GM21723 (cell line): ENCODE data around the gene FAM83E.
"Not testable (repeated sequence)": the region's sequence is repeated elsewhere in the genome, so short reads cannot be mapped to it uniquely, and the experiment has no call there.

ENCODE experiments used
- ATAC-seq: cut with Tn5 transposase; IDR thresholded peaks from one replicate; pipeline ENCODE4 v1.9.1; 2021; ENCODE audit warnings: mild to moderate bottlenecking, moderate library complexity; ENCODE audit not compliant: unreplicated experiment

Gene FAM83E

DNA sequence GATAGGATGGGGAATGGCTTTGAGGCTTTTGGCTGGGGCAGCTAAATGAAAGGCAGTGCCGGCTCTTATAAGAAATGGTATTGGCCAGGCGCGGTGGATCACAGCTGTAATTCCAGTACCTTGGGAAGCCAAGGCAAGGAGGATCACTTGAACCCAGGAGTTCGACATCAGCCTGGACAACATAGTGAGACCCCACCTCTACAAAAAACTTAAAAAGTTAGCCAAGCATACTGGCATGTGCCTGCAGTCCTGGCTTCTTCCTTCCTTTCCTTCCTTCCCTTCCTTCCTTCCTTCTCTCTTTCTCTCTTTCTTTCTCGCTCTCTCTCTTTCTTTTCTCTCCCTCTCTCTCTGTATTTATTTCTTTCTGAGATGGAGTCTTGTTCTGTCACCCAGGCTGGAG is 28.0 kb upstream of the FAM83E start:
- ATAC-seq = no peak

DNA sequence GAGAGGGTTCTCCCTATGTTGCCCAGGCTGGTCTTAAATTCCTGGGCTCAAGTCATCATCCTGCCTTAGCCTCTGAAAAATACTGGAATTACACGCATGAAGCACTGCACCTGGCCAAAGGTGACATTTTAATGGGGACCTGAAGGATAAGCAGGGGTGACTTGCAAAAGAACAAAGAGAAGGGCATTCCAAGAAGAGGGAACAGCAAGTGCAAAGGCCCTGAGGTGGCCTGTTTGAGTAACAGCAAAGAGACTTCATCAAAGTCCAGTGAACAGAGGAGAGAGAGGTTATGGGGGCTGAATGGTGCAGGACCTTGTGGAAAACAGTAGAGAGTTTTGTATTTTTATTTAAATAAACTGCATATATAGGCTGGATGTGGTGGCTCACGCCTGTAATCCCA is 27.0 kb upstream of the FAM83E start:
- no peak for ATAC-seq

DNA sequence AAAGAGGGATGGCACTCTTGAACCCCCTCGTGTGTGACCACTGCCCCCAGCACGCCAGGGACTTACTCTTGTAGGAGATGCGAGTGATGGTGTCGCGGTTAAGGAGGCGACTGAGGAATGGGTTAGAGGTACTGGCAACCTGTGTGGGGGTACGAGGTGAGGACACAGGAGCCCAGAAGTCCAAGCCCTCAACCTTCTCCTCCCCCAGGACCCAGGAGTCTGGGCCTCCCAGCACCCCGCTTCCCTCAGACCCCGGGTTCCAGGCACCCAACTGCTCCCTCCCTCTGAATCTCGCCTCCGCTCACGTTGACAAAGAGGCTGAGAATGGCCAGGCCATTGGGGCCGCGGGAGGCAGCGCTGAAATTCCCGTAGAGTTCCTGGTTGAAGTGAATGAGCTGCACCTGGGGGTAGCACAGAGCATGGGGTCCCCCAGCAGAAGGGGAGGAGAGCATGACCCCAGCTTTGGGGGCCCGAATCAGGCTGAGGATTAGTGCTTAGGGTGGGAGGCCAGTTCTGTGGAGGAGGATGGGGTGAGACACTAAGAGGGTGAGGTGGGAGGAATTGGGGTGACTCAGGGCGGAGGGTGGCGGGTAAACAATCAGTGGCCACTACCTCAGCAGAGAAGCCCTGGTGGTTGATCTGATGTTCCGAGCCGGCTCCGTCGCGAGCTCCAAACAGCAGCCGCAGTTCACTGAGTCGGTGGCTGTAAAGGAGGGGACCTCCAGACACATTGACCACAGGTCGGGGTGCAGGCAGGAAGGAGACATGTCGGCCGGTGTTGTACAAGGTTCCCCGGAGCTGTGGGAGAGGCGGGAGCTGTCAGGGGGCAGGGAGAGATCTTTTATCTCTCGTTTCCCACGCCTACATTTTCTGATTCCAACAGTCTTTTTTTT is 24.9 kb upstream of the FAM83E start:
- ATAC-seq = no peak

DNA sequence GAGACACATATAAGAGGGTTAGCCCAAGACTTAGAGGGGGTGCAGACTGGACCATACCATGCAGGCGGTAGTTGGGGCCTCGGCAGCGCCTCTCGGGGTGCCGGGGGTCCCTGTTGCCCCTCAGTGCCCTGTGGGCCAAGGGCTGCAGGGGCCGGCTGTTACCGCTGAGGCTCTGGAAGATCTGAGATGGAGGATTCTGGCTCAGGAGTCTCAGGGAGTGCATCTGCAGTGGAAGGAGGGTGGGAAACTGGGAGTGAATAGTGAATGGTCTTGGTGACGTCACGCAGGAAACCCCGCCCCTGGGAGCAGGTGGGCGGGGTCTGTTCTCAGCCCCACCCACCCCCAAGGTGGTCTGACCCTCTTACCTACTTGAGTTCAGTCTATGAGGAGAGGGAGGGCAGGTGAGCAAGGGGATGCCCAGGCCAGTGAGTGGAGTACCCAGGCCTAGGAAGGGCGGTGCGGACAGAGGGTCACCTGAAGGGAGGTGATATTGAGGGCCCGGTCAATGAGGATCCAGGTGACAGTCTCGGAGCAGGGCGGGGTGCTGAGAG is 24.0 kb upstream of the FAM83E start:
- ATAC-seq = no peak

DNA sequence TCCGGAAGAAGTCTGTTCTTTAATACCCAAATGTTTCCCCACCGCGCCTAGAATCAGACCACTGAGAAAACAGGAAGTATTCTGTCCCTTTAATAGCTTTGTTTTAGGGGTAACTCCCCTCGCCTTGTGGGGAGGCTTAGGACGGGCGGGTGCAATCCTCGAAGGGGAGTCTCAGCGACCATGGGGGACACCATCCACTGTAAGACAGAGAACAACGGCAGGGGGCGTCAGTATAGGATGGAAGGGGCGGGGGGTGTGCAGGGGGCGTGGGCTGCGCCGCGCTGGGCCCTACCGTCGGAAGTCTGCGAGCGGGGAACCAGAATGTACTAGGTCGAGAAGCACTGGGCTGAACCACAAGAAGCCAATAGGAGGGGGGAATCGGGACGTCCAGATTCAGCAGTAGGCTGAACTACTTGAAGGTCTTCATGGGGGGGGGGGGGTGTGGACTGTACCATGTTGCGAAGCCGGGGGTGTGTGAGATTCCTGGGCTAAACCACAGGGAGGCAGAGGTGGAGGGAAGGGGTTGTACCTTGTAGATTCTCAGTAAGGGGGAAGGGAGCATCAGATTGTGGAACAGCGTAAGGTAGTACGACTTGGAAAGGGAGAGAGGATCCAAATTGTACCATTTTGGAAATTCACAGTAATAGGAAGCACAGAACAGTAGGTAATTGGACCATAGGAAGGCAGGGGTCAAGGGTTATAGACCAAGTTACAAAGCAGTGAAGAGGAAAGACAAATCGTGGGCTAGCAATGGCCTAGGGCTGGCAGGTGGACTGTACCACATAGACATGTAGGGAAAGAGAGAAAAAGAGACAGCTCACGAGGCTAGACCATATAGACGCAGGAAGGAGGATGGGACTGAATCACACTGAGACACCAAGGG is 23.3 kb upstream of the FAM83E start:
- ATAC-seq = peak; percentile 7

DNA sequence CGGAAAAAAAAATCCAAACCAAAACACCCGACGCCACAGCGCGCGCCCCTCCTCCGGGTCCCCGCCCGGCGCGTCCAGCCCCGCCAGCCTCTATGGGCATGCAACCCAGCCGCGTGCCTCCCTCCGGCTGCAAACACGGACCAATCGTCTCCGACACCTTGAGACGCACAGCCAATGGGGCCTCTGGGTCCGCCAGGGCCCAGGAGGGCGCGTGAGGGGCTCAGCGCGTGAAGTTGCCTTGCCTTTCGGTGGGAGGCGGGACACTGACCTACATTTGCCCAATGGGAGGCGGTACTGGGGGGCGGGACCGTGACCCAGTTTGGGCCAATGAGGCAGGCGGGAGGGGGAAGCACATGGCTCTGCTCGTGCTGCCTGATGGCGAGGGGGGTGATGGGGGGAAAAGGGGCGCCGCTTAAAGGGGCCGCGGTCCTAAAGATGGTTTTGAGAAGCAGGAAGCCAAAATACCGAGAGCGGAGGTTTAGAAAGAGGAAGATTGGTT is 22.6 kb upstream of the FAM83E start:
- ATAC-seq = peak; percentile 62

DNA sequence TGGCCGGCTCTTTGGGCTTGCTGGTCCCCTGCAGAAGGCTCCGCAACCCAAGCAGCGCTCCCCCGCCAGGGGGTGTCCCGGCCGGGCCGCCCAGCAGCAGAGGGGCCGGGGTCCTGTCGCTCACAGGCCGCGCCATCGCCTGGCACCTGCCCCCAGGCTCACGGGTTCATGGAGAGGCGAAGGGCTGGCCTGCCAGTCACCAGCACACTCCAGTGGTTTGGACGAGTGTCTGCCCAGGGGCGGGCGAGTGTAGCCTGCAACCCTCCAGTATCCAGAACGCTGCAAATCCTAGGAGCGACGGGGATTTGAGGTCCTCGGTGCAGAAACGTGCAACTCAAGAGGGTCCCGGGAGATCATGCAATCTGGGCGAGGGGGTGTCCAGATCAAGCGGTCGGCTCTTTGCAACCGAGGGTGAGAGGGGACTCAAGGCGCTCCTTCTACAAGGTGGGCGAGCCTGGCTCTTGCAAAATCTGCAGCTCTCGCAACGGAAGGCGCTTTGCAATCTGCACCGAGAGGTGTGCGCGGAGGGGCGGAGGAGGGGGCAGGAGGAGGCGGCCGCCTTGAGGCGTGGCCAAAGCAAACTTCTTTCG is 22.1 kb upstream of the FAM83E start, which contains the start of gene DBP:
Gene DBP, minus strand, starts transcription at position 521 of the 590 bp plus-strand sequence. Its CDS starts 385 bp downstream, at position 136.
- peak; percentile 0 for ATAC-seq

DNA sequence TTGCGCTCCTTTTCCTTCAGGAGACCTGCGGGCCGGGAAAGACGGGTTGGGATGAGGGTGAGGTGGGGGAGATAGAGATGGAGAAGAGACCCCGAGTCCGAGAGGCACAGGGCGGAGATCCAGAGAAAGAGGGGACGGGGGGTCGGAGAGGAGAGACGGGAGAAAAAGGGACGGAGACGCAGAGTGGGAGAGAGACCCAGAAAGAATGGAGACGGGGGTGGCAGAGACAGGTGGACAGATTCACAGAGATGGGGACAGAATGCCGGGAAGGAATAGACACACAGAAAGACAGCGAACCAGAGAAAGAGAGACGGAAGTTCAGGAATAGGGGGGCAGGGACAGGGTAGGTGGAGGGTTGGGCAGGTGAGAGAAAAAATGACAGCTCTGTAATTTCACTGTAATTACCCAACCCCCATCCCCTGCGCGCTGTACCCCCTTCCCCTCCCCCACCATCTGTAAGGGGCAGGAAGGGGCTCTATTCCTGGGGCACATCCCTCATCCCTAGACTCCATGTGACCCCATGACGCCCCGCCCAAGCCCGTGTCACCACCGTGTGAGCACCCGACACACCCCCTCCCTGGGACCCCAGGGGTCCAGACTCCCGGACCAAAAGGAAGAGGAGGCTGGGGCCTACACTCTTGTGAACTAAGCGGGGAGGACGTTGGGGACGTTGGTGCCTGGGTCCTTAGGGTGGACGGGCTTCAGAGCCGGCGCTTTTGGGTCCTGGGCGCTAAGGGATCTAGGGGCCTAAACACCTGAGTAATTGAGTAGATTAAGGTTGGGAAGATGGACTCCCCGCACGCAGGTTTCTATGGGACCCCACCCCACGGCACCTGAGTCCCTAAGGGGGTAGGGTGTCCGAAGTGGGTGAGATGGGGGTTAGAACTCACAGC is 21.3 kb upstream of the FAM83E start:
- no peak for ATAC-seq

DNA sequence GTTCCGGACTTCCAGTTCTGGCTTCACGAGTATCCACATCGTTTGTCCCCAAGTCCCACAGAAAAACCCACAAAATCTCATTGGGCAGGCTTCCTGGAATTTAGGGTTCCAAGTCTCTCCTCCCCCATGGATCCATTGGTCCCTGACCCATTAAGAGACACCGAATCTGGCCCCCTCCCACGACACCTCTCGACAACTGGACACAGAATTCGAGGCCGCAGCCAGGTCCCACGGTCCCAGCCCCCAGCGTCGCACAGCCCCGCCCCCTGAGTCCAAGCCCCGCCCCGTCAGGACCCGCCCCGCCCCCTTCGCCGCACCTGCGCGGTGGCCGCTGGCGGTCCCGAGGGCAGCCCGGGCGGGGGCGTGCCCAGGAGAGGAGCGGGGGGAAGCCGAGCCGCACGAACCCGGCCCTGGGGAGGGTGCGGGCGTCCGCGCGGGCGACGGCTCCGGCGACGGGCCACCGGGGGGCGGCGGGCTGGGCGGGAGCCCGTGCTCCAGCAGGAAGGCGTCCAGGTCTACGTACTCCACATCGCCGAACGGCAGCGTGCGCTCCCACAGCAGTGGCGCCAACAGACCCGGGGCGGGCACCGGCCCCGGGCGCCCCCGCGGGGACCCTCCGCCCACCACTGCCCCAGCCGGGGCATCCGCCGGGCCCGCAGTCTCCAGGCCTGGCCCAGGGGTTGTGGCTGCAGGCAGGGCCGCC is 20.5 kb upstream of the FAM83E start:
- ATAC-seq = no peak

DNA sequence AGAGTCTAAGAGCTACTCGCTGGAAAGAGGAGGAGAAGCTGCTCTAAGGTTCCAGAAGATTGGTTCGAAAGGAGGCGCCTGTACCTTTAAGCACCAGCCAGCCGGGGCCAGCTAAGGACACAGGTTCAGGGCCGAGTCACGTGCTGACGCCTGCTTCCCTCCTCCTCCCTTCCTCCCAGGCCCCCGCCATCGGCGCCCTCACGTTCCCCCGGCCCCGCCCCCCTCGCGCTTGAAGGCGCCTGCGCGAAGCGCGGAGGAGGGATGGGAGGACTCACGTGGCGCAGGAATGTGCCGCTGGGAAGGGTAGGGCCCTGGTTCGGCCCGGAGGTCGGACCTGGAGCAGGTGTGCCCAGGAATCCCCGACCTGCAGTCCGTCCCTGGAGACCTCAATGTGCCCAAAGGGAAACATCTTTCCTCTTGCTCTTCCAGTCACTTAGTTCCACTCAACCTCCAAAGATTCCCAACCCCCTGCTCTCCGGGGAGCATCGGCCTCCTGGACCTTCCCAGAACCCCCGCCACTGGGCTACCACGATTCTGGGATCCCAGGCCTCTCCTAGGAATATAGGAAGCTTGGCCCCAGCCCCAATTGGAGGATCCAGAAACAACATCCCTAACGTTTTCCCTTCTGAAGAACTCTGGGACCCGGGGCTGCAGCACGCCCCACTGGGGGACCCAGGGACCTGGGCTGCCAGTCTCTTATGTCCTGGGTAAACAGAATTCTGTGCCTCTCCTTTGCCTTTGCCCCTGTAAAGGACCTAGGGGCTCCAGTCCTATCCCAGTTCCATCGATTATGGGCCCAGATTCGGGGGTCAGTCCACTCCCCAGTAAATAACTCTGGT is 19.8 kb upstream of the FAM83E start:
- ATAC-seq = peak; percentile 35

DNA sequence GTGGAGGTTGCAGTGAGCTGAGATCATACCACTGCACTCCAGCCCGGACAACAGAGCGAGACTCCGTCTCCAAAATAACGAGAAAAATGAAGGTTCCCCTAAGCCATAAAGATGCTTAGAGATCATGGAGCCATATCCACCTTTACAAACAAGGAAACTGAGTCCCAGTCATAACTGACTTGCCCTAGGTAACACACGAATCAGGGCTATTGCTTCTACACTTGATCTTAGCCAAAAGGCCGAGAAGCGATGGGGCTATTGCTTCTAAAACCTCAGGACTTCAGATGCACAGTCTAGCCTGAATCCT is 19.1 kb upstream of the FAM83E start:
- ATAC-seq = no peak

DNA sequence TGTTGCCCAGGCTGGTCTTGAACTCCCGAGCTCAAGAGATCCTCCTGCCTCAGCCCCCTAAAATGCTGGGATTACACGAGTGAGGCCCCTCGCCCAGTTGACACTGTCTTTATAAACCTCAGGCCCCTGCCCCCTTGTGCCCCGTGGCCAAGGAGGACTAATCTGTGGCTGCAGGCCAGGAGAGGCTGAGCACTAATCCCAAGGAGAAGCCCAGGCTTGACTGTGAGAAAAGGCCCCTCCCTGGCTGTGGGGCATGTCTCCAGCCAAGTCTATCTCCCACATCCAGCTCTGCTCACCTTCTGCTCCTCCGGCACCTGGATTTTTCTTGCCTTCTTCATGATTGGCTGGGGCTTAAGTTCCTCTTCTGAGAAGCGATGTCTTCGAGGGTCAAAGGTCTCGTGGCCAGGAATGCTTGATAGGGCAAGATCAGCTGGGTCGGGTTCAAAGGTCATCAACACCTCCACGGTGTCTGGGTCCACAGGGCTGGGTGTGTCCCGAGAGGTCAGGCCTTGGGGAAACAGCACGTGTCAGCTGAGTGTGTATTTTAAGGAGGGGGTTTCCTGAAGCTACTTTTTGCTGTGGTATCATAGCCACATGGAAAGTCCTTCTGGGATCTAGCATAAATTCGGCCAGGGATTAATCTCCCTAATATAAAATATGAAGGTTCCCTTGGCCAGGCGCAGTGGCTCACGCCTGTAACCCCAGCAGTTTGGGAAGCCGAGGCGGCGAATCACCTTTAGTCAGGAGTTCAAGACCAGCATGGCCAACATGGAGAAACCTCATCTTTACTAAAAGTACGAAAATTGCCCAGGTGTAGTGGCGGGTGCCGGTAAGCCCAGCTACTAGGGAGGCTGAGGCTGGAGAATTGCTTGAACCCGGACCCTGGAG is 18.5 kb upstream of the FAM83E start:
- no peak for ATAC-seq

DNA sequence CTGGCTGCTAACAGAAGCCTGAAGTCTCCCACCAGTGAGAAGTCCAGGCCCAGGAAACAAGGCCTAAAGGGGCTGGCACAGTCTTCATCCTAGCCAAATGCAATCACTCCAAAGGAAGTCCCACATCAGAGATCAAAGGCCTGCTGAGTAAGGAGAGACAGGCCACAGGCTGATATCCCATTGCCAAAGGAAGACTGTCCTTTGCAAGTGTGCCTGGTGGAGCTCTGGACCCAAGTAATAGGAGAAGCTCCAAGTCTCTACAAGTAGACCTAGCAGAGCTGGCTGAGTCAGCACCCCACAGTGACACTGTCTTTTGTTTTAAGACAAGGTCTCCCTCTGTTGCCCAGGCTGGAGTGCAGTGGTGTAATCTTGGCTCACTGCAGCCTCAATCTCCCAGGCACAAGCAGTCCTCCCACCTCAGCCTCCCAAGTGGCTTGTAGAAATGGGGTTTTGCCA is 17.8 kb upstream of the FAM83E start:
- no peak for ATAC-seq

DNA sequence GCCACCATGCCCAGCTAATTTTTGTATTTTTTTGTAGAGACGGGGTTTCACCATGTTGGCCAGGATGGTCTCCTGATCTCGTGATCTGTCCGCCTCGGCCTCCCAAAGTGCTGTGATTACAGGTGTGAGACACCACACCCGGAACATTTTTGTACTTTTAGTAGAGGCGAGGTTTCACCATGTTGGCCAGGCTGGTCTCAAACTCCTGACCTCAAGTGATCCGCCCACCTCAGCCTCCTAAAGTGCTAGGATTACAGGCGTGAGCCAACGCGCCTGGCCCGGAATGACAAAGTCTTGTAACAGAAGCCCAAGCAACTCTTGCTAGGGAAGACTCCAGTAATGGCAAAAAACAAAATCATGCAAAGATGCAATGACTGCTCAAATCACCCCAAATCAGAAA is 17.4 kb upstream of the FAM83E start:
- ATAC-seq = not testable (repeated sequence)

DNA sequence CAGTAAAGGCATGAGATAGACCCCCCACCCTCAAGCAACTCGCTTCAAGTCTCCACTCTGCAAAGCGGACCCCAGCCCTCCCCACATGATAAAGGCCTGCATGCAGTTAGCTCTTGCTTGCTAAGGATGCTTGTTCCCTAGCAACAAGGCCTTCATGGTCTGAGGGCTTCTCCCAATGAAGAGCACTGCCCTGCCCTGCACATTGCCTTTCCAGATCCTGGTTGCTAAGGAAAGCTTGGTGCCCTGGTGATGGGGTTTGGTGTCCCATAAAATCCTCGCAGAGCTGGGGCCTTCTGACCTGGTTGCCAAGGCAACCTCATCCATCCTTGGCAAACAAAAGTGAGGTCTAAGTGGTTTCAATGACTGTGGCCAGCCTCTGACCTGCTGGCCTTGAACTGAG is 16.3 kb upstream of the FAM83E start:
- no peak for ATAC-seq

DNA sequence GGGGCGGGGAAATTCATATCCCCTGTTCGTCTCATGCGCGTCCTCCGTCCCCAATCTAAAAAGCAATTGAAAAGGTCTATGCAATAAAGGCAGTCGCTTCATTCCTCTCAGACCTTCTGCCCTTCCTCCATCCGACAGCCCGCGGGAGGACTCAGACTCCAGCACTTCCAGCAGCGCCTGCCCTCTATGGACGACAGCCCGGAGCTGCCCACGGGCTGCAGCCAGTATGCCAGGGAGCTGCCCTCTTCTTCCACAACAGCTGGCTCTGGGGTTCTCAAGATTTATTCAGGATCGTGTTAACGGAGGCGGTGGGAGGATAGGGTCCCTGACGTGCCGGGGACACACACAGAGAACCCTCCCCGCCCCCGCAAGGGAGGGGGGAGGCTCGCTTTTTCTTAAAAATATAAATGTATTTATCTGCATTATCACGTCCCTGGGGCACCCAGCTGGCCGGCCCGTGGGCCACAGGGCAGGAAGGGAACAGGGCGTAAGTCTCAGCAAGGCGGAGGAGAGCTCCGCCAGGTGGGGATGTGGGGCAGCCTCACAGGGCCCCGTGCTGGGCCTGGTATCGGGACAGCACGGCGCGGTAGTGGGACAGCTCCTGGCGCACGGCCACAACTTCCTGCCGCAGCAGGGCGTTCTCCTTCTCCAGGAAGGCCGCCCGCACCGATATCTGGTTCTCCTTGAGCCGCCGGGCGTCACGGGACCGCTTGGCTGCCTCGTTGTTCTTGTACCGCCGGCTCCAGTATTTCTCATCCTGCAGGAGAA is 15.6 kb upstream of the FAM83E start:
- ATAC-seq = no peak
